HG03571 (cell line): ENCODE results near the gene KCNAB3.

ENCODE experiments used
- ATAC-seq: cut with Tn5 transposase; IDR thresholded peaks from one replicate; pipeline ENCODE4 v1.9.1; 2021; ENCODE audit not compliant: unreplicated experiment

Gene KCNAB3

DNA sequence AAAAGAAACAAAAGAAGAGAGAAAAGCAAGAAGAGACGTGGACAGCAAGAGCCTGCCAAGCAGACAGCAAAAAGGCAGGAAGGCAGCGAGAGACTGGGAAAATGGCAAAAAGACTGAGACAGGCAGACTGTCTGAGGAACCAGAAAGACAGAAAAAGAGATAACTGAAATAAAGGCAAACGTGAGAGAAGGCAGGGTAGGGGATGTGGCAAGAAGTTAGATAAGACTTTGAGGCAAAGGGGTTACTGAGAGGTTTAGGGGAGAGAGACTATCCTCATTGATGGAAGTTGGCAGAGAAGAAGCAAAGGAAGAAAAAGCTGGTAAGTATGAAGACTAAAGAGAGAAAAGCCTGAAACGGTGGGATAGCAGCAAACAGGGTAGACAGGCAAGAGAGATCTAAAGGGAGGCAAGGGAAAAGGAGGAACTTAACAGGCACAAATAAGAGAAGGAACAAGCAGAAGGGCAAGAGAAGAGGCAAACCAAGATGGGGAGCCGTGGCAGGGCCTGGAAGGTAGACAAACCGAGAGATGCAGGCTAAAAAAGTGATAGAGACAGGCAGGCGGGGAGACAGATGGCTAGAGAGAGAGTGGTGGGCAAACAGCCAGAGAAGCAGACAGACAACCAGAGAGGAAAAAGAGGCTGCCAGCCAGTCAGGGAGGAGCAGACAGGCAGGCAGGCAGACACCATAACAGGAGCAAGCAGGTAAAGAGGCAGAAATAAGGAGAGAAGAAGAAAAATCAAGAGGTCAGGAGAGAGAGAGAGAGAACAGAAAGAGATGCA is 48.2 kb downstream of the KCNAB3 start:
- ATAC-seq, result no peak

GRCh38 chr17:7880076-7880868 is 49.4 kb downstream of the KCNAB3 start:
- no peak for ATAC-seq

GRCh38 chr17:7878234-7878633 is 51.4 kb downstream of the KCNAB3 start:
- no peak for ATAC-seq

GRCh38 chr17:7875804-7876370 is 53.8 kb downstream of the KCNAB3 start:
- ATAC-seq, result no peak

DNA sequence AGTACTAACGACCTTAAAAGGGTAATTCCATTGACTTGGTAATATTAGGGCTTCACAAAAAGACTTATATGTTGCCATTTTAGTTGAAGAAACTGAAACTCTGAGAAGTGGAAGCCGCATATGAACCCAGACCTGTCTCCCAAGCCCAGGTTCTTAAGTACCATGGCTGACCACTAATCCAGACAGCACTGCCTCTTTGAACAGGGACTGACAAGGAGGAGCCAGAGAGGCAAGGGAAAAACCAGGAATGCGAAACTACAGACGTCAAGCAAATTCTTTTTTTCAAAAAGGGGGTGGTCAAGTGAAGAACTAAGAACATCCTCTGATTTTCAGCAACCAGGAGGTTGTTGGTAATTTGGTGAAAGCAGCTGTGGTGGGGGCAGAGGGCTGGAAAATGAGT is 56.6 kb downstream of the KCNAB3 start:
- ATAC-seq, result no peak
